GM10847 (cell line): Measurements from ENCODE around the gene SPINDOC.

Experiments used
- POLR2A ChIP-seq: IDR thresholded peaks from 2 replicates; pipeline ENCODE4 v1.6.1; 2011; ENCODE audit not compliant: insufficient read length; ENCODE audit errors: extremely low read depth

The SPINDOC gene

DNA sequence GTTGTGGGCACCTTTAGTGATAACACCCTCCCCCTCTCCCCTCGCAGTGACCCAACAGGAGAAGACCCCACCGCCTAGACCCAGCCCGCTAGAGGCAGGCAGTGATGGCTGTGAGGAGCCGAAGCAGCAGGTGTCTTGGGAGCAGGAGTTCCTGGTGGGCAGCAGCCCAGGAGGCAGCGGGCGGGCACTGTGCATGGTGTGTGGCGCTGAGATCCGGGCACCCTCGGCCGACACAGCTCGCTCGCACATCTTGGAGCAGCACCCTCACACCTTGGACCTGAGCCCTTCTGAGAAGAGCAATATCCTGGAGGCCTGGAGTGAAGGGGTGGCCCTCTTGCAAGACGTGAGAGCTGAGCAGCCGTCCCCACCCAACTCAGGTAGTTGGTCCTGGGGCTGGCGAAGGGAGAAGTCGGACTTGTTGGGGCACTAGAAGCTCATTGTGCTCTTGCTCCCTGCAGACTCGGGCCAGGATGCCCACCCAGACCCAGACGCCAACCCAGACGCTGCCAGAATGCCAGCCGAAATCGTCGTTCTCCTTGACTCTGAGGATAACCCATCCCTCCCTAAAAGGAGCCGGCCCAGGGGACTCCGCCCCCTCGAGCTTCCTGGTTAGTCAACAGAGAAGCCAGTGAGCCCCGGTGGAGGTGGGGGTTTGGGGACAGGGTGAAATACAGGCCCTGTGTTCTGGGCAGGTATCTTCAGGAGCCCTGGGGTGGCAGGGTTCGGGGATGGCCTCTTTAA lies 4.7 kb downstream of the SPINDOC start:
- no peak for TF ChIP-seq POLR2A

GRCh38 chr11:63818609-63819008 lies 5.4 kb downstream of the SPINDOC start:
- TF ChIP-seq POLR2A, result no peak

DNA sequence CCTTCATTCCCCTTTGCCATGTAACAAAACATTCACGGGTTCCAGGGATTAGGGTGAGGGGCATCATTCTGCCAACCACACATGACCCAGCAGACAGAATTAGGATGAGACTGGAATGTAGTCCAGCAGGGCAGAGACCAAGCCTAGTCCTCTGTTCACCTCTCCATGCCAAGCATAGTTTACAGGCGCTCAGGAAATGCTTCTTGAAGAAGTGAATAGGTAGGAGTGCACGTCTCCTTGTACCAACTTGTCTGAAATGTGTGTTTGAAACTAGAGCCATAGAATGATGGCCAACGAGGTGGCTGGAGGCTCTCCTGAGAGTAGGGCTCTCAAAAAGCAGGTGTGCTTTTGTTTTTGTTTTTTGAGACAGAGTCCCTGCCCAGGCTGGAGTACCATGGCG lies 8.2 kb downstream of the SPINDOC start:
- TF ChIP-seq POLR2A, result no peak

- TF ChIP-seq POLR2A, result no peak
Observed at GRCh38 chr11:63826471-63827190, 13.4 kb downstream of the SPINDOC start.

GRCh38 chr11:63829823-63830489 lies 16.7 kb downstream of the SPINDOC start:
- TF ChIP-seq POLR2A, result no peak

DNA sequence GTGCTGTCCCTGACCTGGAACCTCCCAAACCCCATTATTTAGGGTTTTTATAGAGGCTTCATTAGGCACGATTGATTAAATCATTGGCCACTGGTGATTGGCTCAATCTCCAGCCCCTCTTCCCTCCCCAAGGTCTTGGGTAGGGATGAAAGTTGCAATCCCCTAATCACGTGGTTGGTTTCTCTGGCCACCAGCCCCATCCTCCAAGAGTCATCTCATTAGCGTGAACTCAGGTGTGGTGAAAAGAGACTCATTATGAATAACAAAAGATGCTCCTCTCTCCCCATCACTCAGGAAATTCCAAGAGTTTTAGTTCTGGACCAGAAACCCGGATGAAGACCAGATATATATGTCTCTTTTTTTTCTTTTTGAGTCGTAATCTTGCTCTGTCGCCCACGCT lies 18.1 kb downstream of the SPINDOC start:
- TF ChIP-seq POLR2A, result no peak

DNA sequence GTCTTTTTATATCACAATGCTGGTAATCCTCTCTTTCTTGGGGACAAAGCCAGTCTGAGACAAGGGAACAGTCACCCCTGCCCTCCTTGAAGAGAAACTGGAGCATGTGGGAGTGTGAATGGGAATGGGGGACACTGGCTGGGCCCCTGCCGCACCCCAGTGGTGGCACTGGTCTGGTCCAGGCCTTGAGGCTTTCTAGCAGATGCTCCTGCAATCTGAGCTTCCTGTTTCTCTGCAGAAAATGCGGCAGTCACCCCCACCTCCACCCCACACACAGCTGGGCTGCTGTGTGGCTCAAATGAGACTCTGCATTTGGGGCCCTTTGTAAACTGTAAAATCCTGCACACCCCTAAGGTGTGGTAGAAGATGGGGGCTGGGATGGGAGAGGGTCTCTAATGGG lies 19.1 kb downstream of the SPINDOC start:
- no peak for TF ChIP-seq POLR2A

- TF ChIP-seq POLR2A, result no peak
Observed at GRCh38 chr11:63833048-63833447, 19.8 kb downstream of the SPINDOC start.

GRCh38 chr11:63834535-63835157 lies 21.4 kb downstream of the SPINDOC start:
- no peak for TF ChIP-seq POLR2A

DNA sequence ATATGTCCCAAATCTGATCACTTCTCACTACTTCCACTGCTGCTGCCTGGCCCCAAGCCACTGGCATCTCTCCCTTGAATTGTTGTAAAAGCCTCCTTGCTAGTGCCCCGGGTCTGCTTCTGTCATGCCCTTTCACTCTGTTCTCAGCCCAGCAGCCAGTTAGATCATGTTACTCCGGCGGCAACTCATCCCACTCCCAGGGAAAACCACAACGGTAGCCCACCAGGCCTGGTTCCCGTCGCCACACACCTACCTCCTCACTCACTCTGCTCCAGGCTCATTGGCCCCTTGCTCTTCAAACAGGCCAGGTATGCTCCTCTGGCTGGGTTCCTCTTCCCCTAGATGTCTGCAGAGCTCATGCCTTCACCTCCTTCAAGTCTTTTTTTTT lies 21.9 kb downstream of the SPINDOC start:
- TF ChIP-seq POLR2A, result no peak

- TF ChIP-seq POLR2A, result no peak
Observed at GRCh38 chr11:63837027-63837688, 23.9 kb downstream of the SPINDOC start.

GRCh38 chr11:63837739-63838138 lies 24.5 kb downstream of the SPINDOC start:
- no peak for TF ChIP-seq POLR2A

GRCh38 chr11:63838150-63838677 lies 25.0 kb downstream of the SPINDOC start:
- TF ChIP-seq POLR2A, result no peak

GRCh38 chr11:63838678-63839507 lies 25.6 kb downstream of the SPINDOC start, which contains the start of gene MARK2:
Gene MARK2 (plus strand): TSS chr11:63839110. CDS start chr11:63839507, 397 bp downstream.
- TF ChIP-seq POLR2A, result peak; percentile 67
